Measurements from ENCODE around the gene EPHA2.

Gene EPHA2

DNA sequence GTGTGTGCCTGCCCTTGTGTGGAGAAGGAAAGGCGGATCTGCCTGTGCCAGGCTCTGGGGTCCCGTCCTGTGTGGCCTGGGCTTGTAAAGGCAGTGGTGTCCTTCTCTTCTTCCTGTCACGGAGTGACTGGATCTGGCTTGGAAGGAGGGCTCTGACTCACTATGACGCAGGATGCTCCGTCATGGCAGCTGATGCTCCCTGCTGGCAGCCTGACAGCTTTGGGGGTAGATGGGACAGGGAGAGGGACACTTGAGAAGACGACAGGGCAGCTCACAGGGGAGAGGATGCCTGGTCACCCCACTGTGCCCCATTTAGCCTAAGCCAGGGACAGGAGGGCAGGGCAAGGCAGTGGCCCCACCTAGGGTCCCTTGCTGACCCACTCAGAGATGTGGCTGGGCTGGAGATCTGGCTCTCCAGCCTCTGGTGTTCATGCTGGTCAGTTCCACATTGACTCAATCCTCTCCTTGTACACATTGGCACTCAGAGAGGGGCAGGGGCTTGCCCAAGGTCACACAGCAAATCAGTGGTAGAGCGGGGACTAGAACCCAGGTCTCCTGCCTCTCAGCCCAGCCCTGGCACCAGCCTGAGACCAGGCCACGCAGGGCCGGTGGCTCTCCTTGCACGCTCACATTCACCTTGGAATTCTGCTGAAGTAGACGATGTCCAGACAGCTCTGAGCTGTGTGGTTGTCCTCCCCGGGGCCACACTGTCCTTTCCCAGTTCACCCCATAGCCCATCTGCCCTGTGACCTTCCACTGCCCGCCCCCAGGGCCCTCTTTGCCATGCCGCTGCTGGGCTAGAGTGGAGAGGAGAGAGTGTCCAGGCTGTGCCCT, 79.6 kb downstream of the EPHA2 start:
- ATAC-seq (ENCODE audit: insufficient read depth, low read depth), result no peak
- Histone ChIP-seq H4K20me1 (ENCODE audit: insufficient read depth, low read length) (no peaks in the 10 kb centered on the region), H3K27ac (ENCODE audit: low read length) (no peak overlapping the region), H3K4me3 (ENCODE audit: low read depth in 1 of 2, low read length in 2 of 2) (no peak overlapping the region), H3K79me2 (ENCODE audit: insufficient read depth, low read length) (no peaks in the 10 kb centered on the region), H2AFZ (ENCODE audit: low read depth, low read length) (no peak overlapping the region), H3K36me3 (ENCODE audit: insufficient read depth, low read length) (no peaks in the 10 kb centered on the region), H3K4me2 (ENCODE audit: insufficient read depth, low read length) (no peak overlapping the region), H3K9ac (ENCODE audit: low read depth, low read length) (no peak overlapping the region), H3K4me1 (ENCODE audit: insufficient read depth, low read length) (peaks cover 6% of the 10 kb centered on the region), H3K9me3 (ENCODE audit: insufficient read depth, low read length, severe bottlenecking) (no peaks in the 10 kb centered on the region), H3K27me3 (ENCODE audit: insufficient read depth, low read length, poor library complexity) (no peaks in the 10 kb centered on the region)
- DNase-seq, result no peak
- TF ChIP-seq EZH2 (IDR thresholded peaks at IDR 0.05; ENCODE audit: borderline replicate concordance, low read depth, low read length, severe bottlenecking) (no peak), CTCF (IDR thresholded peaks at IDR 0.05; ENCODE audit: borderline replicate concordance, extremely low read depth, low read length, poor library complexity, severe bottlenecking) (no peak)

DNA sequence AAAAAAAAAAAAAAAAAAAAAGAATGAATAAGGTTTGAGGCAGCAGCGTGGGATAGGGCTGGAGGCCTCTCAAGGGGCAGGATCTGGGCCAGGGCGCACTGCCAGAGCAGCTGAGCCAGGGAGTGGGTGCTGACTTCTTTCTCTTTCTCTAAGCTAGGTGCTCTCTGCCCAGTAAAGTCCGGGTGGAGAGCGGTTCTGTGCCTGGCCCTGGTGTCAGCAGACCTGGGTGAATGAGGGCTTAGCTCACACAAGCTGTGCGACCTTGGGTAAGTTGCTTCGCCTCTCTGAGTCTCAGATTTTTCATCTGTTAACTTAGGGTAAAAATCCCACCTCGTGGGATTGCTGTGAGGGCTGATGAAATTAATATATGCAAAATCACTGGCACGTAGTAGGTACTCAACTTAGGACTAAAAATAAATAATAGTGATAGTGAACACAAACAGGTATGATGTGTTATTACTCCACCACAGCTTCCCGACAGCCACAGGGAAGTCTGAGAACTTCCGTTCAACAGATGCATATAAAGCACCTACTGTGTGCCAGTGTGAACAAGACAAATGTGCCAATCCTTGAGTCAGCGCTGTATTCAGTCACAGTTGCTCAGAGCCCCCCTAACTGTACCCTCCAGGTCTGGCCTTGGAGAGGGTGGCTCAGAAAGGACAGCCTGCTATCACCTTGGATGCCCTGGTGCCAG, 80.4 kb downstream of the EPHA2 start:
- Histone ChIP-seq H3K27ac (ENCODE audit: low read length) (no peak overlapping the region), H3K9ac (ENCODE audit: low read depth, low read length) (no peak overlapping the region), H3K9me3 (ENCODE audit: insufficient read depth, low read length, severe bottlenecking) (no peaks in the 10 kb centered on the region), H3K27me3 (ENCODE audit: insufficient read depth, low read length, poor library complexity) (no peaks in the 10 kb centered on the region), H3K36me3 (ENCODE audit: insufficient read depth, low read length) (no peaks in the 10 kb centered on the region), H3K4me2 (ENCODE audit: insufficient read depth, low read length) (no peak overlapping the region), H3K4me1 (ENCODE audit: insufficient read depth, low read length) (peaks cover 6% of the 10 kb centered on the region), H3K4me3 (ENCODE audit: low read depth in 1 of 2, low read length in 2 of 2) (no peak overlapping the region), H2AFZ (ENCODE audit: low read depth, low read length) (no peak overlapping the region), H4K20me1 (ENCODE audit: insufficient read depth, low read length) (no peaks in the 10 kb centered on the region; the same call in 1 of the 2 replicates), H3K79me2 (ENCODE audit: insufficient read depth, low read length) (no peaks in the 10 kb centered on the region)
- DNase-seq, result no peak
- no peak for ATAC-seq (ENCODE audit: insufficient read depth, low read depth)
- TF ChIP-seq EZH2 (IDR thresholded peaks at IDR 0.05; ENCODE audit: borderline replicate concordance, low read depth, low read length, severe bottlenecking) (no peak), CTCF (IDR thresholded peaks at IDR 0.05; ENCODE audit: borderline replicate concordance, extremely low read depth, low read length, poor library complexity, severe bottlenecking) (no peak)

Data from DND-41 (cell line).